Amniotic stem cell (primary cell): ENCODE measurements around the gene GMPPB.
"Not testable (repeated sequence)": the region's sequence is repeated elsewhere in the genome, so short reads cannot be mapped to it uniquely, and the experiment has no call there.

Source experiments
- DNase-seq: peaks from one replicate; lab custom pipeline; 2025; lab: John Stamatoyannopoulos, UW

Gene GMPPB

GRCh38 chr3:49723628-49724551 is at the start of gene GMPPB:
Gene GMPPB (minus strand): TSS chr3:49723951. CDS start chr3:49723726, 225 bp downstream.
- DNase-seq = peak; percentile 96

- no peak for DNase-seq
Measured at GRCh38 chr3:49772703-49773102, 49.0 kb upstream of the GMPPB start.

GRCh38 chr3:49771340-49771938 is 47.7 kb upstream of the GMPPB start:
- no peak for DNase-seq

- no peak for DNase-seq
Measured at GRCh38 chr3:49769926-49770325, 46.2 kb upstream of the GMPPB start.

- DNase-seq = no peak
Measured at GRCh38 chr3:49769286-49769915, 45.6 kb upstream of the GMPPB start.

GRCh38 chr3:49763981-49764380 is 40.2 kb upstream of the GMPPB start:
- DNase-seq = no peak

GRCh38 chr3:49761661-49762060 is 37.9 kb upstream of the GMPPB start:
- DNase-seq = no peak

- no peak for DNase-seq
Measured at GRCh38 chr3:49759226-49759625, 35.5 kb upstream of the GMPPB start.

GRCh38 chr3:49757197-49757596 is 33.4 kb upstream of the GMPPB start:
- no peak for DNase-seq

- no peak for DNase-seq
Measured at GRCh38 chr3:49756036-49756435, 32.3 kb upstream of the GMPPB start.

- DNase-seq = no peak
Measured at GRCh38 chr3:49754536-49754935, 30.8 kb upstream of the GMPPB start.

GRCh38 chr3:49751501-49751900 is 27.8 kb upstream of the GMPPB start:
- no peak for DNase-seq

GRCh38 chr3:49750056-49750455 is 26.3 kb upstream of the GMPPB start:
- DNase-seq = no peak

- not testable (repeated sequence) for DNase-seq
Measured at GRCh38 chr3:49748874-49749273, 25.1 kb upstream of the GMPPB start.

- no peak for DNase-seq
Measured at GRCh38 chr3:49747792-49748480, 24.2 kb upstream of the GMPPB start.

- DNase-seq = no peak
Measured at GRCh38 chr3:49745986-49746385, 22.2 kb upstream of the GMPPB start.

- no peak for DNase-seq
Measured at GRCh38 chr3:49740427-49740826, 16.7 kb upstream of the GMPPB start.

GRCh38 chr3:49738067-49738713 is 14.4 kb upstream of the GMPPB start:
- no peak for DNase-seq

- no peak for DNase-seq
Measured at GRCh38 chr3:49734752-49735151, 11.0 kb upstream of the GMPPB start.

- DNase-seq = no peak
Measured at GRCh38 chr3:49733551-49733950, 9.8 kb upstream of the GMPPB start.

GRCh38 chr3:49732597-49732996 is 8.8 kb upstream of the GMPPB start:
- DNase-seq = no peak
